Keratinocyte (primary cell): Measurements from ENCODE around the gene ANKRD7. TPM values are rescaled to one million over a fixed set of nuclear protein-coding genes. Genes with fewer than 3 reads are reported as not detected.
"Not testable (repeated sequence)": the region's sequence is repeated elsewhere in the genome, so short reads cannot be mapped to it uniquely, and the experiment has no call there.

Source experiments
- DNase-seq: peaks from one replicate; pipeline ENCODE4 v3.0.0-alpha.2; 2011; ENCODE audit warnings: low read depth, missing footprints, low spot score
- FAIRE-seq: peaks from 2 replicates; lab custom pipeline; 2011; peaks lifted over from hg19 to GRCh38; lab: Jason Lieb, UNC
- H2AFZ ChIP-seq: 2 replicates; pipeline ENCODE4 v1.6.0; 2012; ENCODE audit warnings: low read length, control low read depth, inconsistent platforms; ENCODE audit not compliant: control insufficient read depth
- H3K27ac ChIP-seq: 2 replicates; pipeline ENCODE4 v1.5.1; 2011; ENCODE audit warnings: low read length; ENCODE audit not compliant: control insufficient read depth, insufficient read depth
- H3K27me3 ChIP-seq: 3 replicates; pipeline ENCODE4 v1.6.0; 2011; ENCODE audit warnings: low read length; ENCODE audit not compliant: control insufficient read depth, insufficient read depth; ENCODE audit errors: extremely low read depth
- H3K36me3 ChIP-seq, 2 experiments: 2 replicates in 1 of 2; 3 replicates in 1 of 2; pipeline ENCODE4 v1.5.1; 2011; ENCODE audit warnings: low read length in 2 of 2, mild to moderate bottlenecking in 1 of 2; ENCODE audit not compliant: control insufficient read depth in 2 of 2, insufficient read depth in 2 of 2; ENCODE audit errors: extremely low read depth in 1 of 2
- H3K4me1 ChIP-seq: 3 replicates; pipeline ENCODE4 v1.5.1; 2011; ENCODE audit warnings: low read length; ENCODE audit not compliant: control insufficient read depth, insufficient read depth; ENCODE audit errors: extremely low read depth
- H3K4me2 ChIP-seq: 3 replicates; pipeline ENCODE4 v1.6.0; 2011; ENCODE audit warnings: low read depth, low read length; ENCODE audit not compliant: control insufficient read depth, insufficient read depth; ENCODE audit errors: extremely low read depth
- H3K4me3 ChIP-seq, 3 experiments: fragments of 200-600 bp in 1 of 3; sonication (generic) in 1 of 3; 2 replicates in 2 of 3; 3 replicates in 1 of 3; pipeline ENCODE4 v1.5.1; 2011 to 2016; ENCODE audit warnings: low read length in 3 of 3, mild to moderate bottlenecking in 3 of 3, control low read depth in 2 of 3, inconsistent platforms in 1 of 3, low read depth in 1 of 3, mixed read lengths in 1 of 3, mixed run types in 1 of 3, moderate library complexity in 1 of 3; ENCODE audit not compliant: control insufficient read depth in 2 of 3, insufficient read depth in 2 of 3; ENCODE audit errors: extremely low read depth in 1 of 3
- H3K79me2 ChIP-seq: 2 replicates; pipeline ENCODE4 v1.6.0; 2012; ENCODE audit warnings: low read length; ENCODE audit not compliant: control insufficient read depth, insufficient read depth
- H3K9ac ChIP-seq: 3 replicates; pipeline ENCODE4 v1.6.0; 2011; ENCODE audit warnings: low read length; ENCODE audit not compliant: control insufficient read depth, insufficient read depth; ENCODE audit errors: extremely low read depth
- H3K9me1 ChIP-seq: 3 replicates; pipeline ENCODE4 v1.6.0; 2011; ENCODE audit warnings: low read length; ENCODE audit not compliant: control insufficient read depth, insufficient read depth; ENCODE audit errors: extremely low read depth
- H3K9me3 ChIP-seq: 2 replicates; pipeline ENCODE4 v1.5.1; 2012; ENCODE audit warnings: low read depth, low read length; ENCODE audit not compliant: control insufficient read depth
- H4K20me1 ChIP-seq: 3 replicates; pipeline ENCODE4 v1.6.0; 2011; ENCODE audit warnings: low read length; ENCODE audit not compliant: control insufficient read depth, insufficient read depth; ENCODE audit errors: extremely low read depth
- EZH2 ChIP-seq: IDR thresholded peaks from one replicate; pipeline ENCODE4 v1.6.1; 2012; ENCODE audit warnings: inconsistent platforms, mild to moderate bottlenecking, low read length, moderate library complexity
- dilution Hi-C: fragments of 300-500 bp; cut with MboI; formaldehyde crosslinking; loops from one replicate; pipeline ENCODE4 v1.7.0; 2020; ENCODE audit warnings: low sequenced_read_pairs; ENCODE audit not compliant: extremely low pct_ligation_motif_present
- polyA plus RNA-seq, 5 experiments: library from polyadenylated mRNA; depleted of rRNA in 3 of 5; stranded (reverse) in 3 of 5; stranded (forward) in 1 of 5; unstranded in 1 of 5; fragments of >200 nt; gene quantifications; 1 replicate in 1 of 5; 2 replicates in 3 of 5; 3 replicates in 1 of 5; pipeline versions ENCODE4 v1.2.1 to v1.2.3, GENCODE V29; 2011 to 2012; ENCODE audit warnings: missing spikeins in 2 of 5, low read depth in 1 of 5, low replicate concordance in 1 of 5
- TF ChIP-seq, protein P1 (sequence below), 3 experiments: IDR thresholded peaks in 1 of 3; conservative IDR thresholded peaks in 1 of 3; optimal IDR thresholded peaks in 1 of 3; 2 replicates in 2 of 3; 3 replicates in 1 of 3; pipeline versions ENCODE3 to v1.5.1; 2011; ENCODE audit warnings: low read length in 3 of 3, mild to moderate bottlenecking in 3 of 3, moderate library complexity in 2 of 3, control low read depth in 1 of 3, inconsistent platforms in 1 of 3; ENCODE audit not compliant: insufficient read depth in 2 of 3; ENCODE audit errors: extremely low read depth in 1 of 3

The ANKRD7 gene
- polyA plus RNA-seq, 1 donor (not counting 4 experiments of a cell fraction or from before 2014, with no cell fraction given): 0.26 TPM

DNA sequence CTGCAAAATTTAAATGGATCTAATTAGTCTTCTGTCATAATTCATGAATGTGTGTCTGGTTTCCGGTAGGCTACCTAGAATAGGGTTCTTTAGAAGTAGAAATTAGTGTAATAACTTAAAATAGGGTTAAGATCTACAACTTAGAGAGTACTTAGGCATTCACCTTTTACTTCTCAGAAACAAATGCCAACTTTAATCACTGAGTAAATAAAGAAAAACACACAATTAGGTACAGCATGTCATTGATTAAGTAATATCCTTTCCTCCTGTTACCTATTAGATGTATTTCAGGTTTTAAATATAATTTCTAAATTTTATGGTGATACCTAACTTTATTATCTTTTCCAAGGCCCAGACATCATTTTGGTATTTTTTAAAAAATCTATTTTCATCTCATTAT, 9.3 kb downstream of the ANKRD7 start:
- TF ChIP-seq, protein P1, sequence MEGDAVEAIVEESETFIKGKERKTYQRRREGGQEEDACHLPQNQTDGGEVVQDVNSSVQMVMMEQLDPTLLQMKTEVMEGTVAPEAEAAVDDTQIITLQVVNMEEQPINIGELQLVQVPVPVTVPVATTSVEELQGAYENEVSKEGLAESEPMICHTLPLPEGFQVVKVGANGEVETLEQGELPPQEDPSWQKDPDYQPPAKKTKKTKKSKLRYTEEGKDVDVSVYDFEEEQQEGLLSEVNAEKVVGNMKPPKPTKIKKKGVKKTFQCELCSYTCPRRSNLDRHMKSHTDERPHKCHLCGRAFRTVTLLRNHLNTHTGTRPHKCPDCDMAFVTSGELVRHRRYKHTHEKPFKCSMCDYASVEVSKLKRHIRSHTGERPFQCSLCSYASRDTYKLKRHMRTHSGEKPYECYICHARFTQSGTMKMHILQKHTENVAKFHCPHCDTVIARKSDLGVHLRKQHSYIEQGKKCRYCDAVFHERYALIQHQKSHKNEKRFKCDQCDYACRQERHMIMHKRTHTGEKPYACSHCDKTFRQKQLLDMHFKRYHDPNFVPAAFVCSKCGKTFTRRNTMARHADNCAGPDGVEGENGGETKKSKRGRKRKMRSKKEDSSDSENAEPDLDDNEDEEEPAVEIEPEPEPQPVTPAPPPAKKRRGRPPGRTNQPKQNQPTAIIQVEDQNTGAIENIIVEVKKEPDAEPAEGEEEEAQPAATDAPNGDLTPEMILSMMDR (optimal IDR thresholded peaks at IDR 0.05 in 1 of 3, IDR thresholded peaks at IDR 0.05 in 1 of 3, conservative IDR thresholded peaks at IDR 0.05 in 1 of 3; ENCODE audit: extremely low read depth in 1 of 3, insufficient read depth in 2 of 3, low read length in 3 of 3): no peak
- no peak for TF ChIP-seq EZH2
- Histone ChIP-seq H3K4me2 (no peak overlapping the region), H3K9me3 (no peaks in the 10 kb centered on the region), H4K20me1 (no peaks in the 10 kb centered on the region), H3K27me3 (no peaks in the 10 kb centered on the region), H3K9me1 (no peaks in the 10 kb centered on the region), H3K79me2 (no peaks in the 10 kb centered on the region), H2AFZ (peak overlapping the region; percentile 4), H3K9ac (no peak overlapping the region), H3K4me1 (peaks cover 10% of the 10 kb centered on the region), H3K27ac (no peak overlapping the region), H3K4me3 (no peak overlapping the region), H3K36me3 (no peaks in the 10 kb centered on the region)
- dilution Hi-C loops: no loop called here
- FAIRE-seq (no peak), DNase-seq (no peak)

DNA sequence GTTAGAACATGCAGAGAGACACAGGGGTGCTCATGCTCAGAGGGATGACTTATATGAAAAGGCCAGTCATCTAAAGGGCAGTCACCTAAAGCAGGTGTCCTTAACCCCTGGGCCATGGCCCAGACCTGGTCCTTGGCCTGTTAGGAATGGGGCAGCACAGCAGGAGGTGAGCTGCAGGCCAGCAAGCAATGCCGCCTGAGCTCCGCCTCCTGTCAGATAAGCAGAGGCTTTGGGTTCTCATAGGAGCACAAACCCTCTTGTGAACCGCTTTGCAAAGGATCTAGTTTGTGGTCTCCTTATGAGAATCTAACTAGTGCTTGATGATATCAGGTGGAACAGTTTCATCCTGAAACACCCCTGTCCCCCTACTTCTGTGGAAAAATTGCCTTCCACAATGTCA, 14.5 kb downstream of the ANKRD7 start:
- dilution Hi-C loops: no loop called here
- Histone ChIP-seq H3K27me3 (no peaks in the 10 kb centered on the region), H3K36me3 (no peaks in the 10 kb centered on the region), H3K79me2 (no peaks in the 10 kb centered on the region), H4K20me1 (no peaks in the 10 kb centered on the region), H3K4me1 (no peaks in the 10 kb centered on the region), H3K27ac (no peak overlapping the region), H3K4me2 (no peak overlapping the region), H3K4me3 (no peak overlapping the region), H3K9me1 (no peaks in the 10 kb centered on the region), H3K9me3 (no peaks in the 10 kb centered on the region), H2AFZ (no peak overlapping the region), H3K9ac (no peak overlapping the region)
- TF ChIP-seq, protein P1 (optimal IDR thresholded peaks at IDR 0.05 in 1 of 3, IDR thresholded peaks at IDR 0.05 in 1 of 3, conservative IDR thresholded peaks at IDR 0.05 in 1 of 3; ENCODE audit: extremely low read depth in 1 of 3, insufficient read depth in 2 of 3, low read length in 3 of 3): no peak
- TF ChIP-seq EZH2: no peak
- DNase-seq (no peak), FAIRE-seq (no peak)

DNA sequence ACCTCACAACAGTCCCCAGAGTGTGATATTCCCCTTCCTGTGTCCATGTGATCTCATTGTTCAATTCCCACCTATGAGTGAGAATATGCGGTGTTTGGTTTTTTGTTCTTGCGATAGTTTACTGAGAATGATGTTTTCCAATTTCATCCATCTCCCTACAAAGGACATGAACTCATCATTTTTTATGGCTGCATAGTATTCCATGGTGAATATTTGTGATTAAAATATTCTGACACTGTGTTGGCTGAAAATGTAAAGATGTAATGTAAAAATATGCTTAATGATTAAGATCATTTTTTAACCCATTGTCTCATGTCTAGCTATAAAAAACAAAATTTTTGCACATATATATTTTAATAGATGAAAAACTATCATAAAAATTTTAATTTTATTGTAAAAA, 15.8 kb downstream of the ANKRD7 start:
- H3K79me2 ChIP-seq, H3K9ac ChIP-seq, DNase-seq, H3K4me2 ChIP-seq, FAIRE-seq, H3K36me3 ChIP-seq, H4K20me1 ChIP-seq, H3K4me1 ChIP-seq, H3K27me3 ChIP-seq, H2AFZ ChIP-seq, H3K9me3 ChIP-seq, H3K4me3 ChIP-seq, H3K27ac ChIP-seq, H3K9me1 ChIP-seq, dilution Hi-C loops: not testable (repeated sequence)
